Fibroblast of the conjunctiva (primary cell): ENCODE results near the gene YAE1.

ENCODE experiments used
- DNase-seq: peaks from one replicate; pipeline ENCODE4 v3.0.0-alpha.2; 2010; ENCODE audit warnings: low read depth

The YAE1 gene

DNA sequence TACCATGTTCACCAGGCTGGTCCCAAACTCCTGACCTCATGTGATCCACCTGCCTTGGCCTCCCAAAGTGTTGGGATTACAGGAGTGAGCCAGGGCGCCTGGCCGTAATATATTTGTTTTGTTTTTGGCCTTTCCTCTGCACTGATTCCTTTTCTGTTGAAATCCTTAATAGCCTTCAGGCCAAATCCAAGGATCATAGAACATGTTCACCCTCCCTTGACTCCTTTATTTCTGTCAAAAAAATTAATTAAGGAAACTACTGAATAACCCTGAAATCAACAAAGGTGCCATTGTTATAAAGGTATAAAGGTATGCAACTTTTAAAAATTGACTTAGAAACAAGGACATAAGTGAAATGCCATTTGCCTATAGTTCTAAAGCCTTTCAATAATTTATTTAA, 41.7 kb downstream of the YAE1 start:
- DNase-seq, result no peak

- DNase-seq, result no peak
These were observed 42.1 kb downstream of the YAE1 start for GRCh38 chr7:39608278-39608677.

- peak; percentile 64 for DNase-seq
These were observed 43.1 kb downstream of the YAE1 start for GRCh38 chr7:39609113-39609934.

DNA sequence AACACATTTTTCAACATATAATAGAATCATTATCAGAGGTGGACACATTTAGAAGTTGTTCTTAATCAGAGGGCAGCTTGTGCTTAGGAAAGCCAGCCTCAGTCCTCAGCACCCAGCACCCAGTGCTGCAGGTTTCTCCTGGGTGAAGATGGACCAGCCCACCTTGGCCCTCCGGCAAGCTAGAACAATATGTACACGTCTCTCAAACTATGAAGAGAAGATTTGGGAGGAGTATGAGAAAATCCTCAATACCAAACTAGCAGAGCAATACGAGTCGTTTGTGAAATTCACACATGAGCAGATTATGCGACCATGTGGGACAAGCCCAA, 43.7 kb downstream of the YAE1 start:
- no peak for DNase-seq

GRCh38 chr7:39613577-39613976, 47.4 kb downstream of the YAE1 start:
- DNase-seq, result no peak

- DNase-seq, result no peak
These were observed 48.1 kb downstream of the YAE1 start for GRCh38 chr7:39614299-39614698.

GRCh38 chr7:39615350-39615975, 49.3 kb downstream of the YAE1 start:
- no peak for DNase-seq

DNA sequence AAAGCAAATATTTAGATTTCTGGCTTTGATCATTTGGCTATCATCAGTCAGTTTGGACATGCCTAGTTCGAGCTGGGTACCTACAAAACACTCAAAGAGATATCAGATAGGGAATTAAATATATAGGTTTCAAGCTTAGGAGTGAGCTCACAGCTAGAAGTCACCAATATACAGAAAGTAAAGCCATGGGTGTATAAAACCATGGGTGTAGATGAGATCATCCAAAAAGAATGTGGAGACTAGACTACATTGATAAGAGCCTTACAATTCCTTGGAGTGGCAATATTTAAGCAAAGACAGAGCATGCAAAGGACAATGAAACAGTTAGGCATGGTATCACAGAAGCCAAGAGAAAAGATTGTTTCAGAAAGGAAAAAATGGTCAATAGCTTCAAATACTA, 49.9 kb downstream of the YAE1 start:
- DNase-seq, result no peak

DNA sequence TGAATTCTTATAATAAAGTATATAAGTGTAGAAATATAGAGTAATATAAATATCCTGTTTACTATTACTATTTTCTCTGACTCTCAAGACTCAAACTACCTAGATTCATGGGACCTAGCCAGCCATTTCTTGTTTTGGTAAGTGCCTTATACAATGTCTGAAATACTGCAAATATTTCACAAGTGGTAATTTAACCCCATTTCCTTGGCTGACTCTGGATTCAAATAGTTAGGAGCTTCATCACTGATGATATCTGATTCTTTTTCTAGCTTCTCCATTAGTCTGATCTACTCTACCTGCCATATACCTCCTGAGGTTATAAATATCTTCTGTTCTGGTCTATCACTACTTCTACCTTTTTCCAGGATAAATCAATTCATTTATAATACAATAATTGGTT, 50.8 kb downstream of the YAE1 start:
- DNase-seq, result no peak

GRCh38 chr7:39618868-39619267, 52.7 kb downstream of the YAE1 start:
- DNase-seq, result no peak

GRCh38 chr7:39620486-39620885, 54.3 kb downstream of the YAE1 start:
- DNase-seq, result no peak

DNA sequence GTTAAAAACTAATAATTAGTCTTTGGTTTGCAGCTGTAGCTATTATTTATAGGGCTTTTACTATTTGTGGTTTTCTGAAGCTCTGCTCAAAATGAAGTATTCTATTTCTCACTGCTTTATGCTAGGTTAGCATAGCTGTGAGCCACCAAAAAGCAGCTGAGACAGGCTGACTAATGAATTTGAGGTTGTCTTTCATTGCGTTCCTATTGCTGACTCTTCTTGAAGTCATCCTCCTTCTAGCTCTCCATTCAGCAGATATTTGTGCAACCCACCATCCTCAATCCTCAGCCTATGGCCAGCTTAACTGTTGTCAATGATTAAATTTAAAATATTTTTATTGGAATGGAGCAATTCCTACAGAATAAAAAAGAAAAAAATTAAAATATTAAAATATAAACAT, 55.1 kb downstream of the YAE1 start:
- DNase-seq, result peak; percentile 47

GRCh38 chr7:39621784-39622411, 55.7 kb downstream of the YAE1 start:
- DNase-seq, result no peak
